GM19099 (cell line): ENCODE measurements around the gene GABRG3.

ENCODE experiments used
- POLR2A ChIP-seq: IDR thresholded peaks from 3 replicates; pipeline ENCODE4 v1.6.1; 2011; ENCODE audit warnings: low read depth; ENCODE audit not compliant: insufficient read length; ENCODE audit errors: extremely low read depth

The GABRG3 gene

GRCh38 chr15:27538325-27538724 lies 567.3 kb downstream of the GABRG3 start:
- TF ChIP-seq POLR2A, result no peak

- no peak for TF ChIP-seq POLR2A
Measured at GRCh38 chr15:27541581-27541980, 570.6 kb downstream of the GABRG3 start.

DNA sequence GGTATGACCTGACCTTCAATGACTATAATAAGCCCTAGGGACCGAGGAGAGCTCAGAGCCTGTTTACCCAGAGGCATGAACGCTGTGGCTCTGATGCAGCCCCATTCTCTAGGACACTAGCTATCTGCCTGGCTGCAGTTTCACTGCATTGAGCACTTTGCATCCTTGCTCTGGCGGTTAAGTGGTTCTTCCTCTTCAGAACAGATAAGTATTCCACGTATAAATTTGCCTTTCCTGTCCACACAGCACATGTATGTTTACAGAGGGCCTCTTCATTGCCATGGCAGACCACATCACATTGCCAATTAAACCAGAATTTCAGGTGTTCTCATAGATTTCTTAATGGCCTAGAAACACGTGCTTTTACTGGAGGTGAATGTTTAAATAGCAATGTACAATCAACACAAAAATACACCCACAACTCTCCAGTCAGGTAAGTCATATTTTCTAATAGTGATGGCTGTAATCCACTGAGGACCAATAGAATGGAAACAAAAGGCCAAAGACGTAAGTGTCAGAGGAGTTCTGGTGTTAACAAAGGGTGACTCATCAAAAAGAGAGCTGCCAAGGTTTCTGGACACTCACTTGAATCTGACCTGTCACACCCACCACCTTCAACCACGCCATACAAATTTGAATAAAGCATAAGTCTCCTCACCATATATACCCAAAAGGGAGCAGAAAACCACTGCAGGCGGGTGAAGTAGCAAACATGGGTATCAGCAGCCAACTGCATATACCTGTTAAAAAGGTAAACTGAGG lies 574.7 kb downstream of the GABRG3 start:
- no peak for TF ChIP-seq POLR2A

- TF ChIP-seq POLR2A, result no peak
Measured at GRCh38 chr15:27549746-27550145, 578.8 kb downstream of the GABRG3 start.

DNA sequence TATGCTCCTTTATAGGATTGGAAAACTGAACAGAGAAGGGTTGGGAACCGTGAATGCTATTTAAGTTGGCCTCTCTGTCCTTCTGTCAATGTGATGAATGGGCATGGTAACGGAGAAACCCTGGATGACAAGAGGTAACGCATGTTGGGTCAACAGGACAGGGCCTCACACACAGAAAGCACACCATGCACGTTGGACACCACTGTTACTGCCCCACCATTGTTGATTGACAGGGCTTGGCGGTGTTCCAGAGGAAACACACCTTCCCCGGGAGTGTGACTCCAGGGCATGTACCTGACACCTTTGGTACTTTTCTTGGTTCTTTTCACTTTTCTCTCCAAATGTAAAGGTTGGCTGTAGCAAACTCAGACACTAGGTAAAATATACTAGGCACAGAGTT lies 579.7 kb downstream of the GABRG3 start:
- no peak for TF ChIP-seq POLR2A

DNA sequence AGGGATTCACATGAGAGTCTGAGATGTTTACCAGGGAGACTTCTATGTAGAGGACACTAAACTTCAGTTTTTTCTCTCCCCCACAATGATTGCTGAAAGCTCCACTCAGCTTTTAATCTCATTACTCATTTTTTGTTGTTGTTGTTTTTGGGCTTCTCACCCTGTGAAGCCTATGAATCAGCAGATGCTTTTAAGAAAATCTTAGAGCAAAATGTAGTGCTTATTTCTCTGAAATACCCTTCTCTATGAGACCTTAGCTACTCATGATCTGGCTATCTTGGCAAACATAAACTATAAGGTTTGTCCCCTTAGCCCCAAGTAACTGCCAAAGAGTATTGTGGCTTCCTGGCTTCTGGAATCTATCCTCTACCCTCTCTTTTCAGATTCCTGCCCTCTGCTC lies 590.8 kb downstream of the GABRG3 start:
- TF ChIP-seq POLR2A, result no peak

DNA sequence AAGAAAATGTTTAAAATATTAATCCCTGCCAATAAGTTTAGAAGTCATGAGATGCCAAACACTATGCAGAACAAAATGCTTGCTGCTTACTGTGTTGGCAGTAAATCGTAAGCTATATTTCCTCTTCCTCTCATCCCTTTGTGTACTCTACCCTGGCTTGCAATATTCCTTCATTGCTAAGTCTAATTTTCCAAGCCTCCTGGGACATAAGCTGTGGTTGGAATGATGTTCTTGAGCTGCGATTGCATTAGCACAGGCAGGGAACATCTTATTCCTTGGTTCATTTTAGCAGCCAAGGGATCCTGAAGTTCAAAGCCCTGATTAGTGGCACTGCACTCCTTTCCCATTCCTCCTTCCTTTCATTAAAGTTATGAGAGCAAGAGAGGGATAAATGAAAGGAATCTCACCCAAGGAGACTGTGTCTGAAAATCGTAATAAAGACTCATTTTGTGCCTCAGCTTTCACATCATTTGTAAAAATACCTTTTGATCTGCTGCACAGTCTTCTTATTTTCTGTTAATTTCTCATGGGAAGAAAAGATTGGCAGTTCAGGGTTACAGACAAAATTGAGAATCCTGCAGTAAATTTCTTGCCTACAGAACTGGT lies 592.9 kb downstream of the GABRG3 start:
- TF ChIP-seq POLR2A, result no peak

DNA sequence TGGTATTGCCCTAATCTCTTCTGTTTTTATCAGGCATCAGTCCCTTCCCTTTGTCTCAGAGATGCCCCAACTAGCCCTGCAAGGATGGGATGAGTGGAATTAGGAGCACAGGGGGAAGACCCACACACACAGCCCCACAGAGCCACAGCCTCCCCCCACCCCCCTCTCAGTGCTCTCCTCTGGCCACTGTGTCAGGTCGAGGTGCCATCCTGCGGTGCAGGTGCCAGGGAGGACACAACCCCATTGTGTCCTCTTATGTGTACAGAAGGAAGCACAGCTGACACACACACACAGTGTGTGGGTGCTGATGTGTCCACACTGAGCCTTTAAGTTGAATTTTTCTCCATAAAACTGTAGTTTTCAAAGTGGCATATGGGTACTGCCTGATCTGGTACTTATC lies 593.7 kb downstream of the GABRG3 start:
- TF ChIP-seq POLR2A, result no peak

DNA sequence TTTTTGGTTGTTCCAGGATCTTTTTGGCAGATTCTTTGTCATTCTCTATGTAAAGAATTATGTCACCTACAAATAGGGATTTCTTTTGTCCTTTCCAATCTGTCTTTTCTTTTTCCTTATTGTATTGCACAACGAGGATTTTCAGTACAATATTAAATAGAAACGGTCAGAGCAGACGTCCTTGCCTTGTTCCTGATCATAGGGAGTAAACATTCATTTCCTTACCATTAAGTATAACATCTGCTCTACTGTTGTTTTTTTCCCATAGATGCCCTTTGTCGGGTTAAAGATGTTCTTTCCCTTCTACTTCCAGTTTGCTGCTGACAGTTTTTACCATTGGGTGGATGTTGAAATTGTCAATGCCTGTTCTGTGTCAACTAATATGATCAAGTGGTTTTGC lies 599.8 kb downstream of the GABRG3 start:
- no peak for TF ChIP-seq POLR2A

- TF ChIP-seq POLR2A, result no peak
Measured at GRCh38 chr15:27573805-27574485, 603.0 kb downstream of the GABRG3 start.

GRCh38 chr15:27574541-27575054 lies 603.6 kb downstream of the GABRG3 start:
- TF ChIP-seq POLR2A, result no peak

- TF ChIP-seq POLR2A, result no peak
Measured at GRCh38 chr15:27575521-27575920, 604.5 kb downstream of the GABRG3 start.

GRCh38 chr15:27576576-27576975 lies 605.6 kb downstream of the GABRG3 start:
- no peak for TF ChIP-seq POLR2A

GRCh38 chr15:27579738-27580137 lies 608.8 kb downstream of the GABRG3 start:
- no peak for TF ChIP-seq POLR2A

GRCh38 chr15:27582726-27583410 lies 611.9 kb downstream of the GABRG3 start:
- TF ChIP-seq POLR2A, result no peak
